Measurements from ENCODE around the gene NOTCH1. TPM values are rescaled to one million over a fixed set of nuclear protein-coding genes. Genes with fewer than 3 reads are reported as not detected.
"Not testable (repeated sequence)": the region's sequence is repeated elsewhere in the genome, so short reads cannot be mapped to it uniquely, and the experiment has no call there.

The NOTCH1 gene
- total RNA-seq, 1 donor from 2014 or later = 67.4 TPM

DNA sequence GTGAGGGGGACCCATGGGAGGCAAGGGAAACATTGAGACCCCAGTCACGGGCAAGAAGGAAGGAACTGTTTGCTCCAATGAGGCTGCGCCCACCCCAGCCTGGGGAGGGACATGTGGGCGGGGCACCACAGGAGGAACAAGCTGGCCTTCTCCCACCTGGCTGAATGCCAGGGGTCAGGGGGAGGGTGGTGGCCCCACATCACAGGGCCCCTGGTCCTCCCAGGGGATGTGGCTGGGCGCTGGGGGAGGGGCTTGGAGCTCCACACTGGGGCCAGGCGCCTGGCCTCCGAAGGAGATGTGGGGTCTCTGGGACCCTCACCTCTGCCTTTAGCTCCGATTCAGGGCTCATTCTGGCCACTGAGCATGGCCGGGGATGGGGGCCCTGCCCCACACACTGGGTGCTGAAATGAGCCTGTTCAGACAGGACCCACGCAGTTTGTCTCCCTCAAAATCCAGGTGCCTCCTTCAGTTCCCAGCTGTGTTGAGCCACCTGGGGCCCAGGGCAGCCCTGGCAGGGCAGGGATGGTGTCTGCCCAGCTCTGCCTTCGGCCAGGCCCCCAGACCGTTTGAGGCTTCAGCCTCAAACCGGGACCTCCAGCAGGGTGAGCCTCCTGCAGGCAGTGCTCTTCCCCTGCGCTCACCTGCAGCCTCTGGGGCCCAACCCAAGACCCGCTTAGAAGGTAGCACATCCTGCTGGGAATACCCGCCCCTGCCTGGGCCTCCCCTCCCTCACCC, 33.2 kb upstream of the NOTCH1 start:
- intact Hi-C loops (cut with micrococcal nuclease) = no loop called here

DNA sequence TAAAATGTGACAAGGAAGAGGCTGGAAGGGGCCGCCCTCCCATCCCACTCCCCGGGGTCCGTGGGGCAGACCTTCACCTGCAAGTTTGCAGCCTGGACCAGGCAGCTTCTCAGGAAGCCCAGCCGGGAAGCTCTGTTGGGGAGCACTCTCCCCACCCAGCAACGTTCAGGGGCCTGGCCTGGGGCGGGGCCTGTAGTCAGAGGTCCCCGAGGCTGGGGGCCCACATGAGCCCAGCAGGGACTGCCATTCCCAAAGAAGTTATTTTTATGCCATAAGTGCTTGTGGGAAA, 32.7 kb upstream of the NOTCH1 start:
- intact Hi-C loops (cut with micrococcal nuclease) = no loop called here

DNA sequence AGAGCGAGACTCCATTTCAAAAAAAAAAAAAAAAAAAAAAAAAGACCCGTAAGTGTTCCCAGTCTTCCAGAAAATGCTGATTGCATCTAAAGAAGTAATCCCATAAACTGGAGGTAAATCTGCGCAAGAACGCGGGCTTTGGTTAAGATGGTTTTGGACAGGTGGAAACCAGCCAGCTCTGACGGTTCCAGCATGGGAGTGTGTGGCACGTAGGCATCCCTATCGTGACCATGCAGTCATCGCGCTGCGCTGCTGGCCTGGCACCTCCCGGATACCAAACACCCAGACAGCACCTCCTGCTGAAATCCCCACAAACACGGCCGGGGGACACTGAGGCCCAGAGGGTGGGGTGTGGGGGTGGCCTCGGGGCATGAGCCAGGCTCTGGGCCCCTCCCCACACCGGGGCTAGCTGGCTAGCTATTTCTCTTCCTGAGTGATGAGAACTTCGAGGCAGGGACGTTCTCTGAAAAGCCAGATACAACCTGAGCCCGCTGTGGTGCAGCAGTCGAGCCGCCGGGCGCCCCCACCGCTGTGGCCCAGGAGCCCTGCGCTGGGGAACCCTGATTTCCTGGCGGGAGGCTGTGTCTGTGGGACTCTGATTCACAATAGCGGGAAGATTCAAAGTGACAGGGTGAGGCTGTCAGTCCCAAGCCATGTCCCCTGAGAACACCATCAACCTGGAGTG, 32.2 kb upstream of the NOTCH1 start:
- intact Hi-C loops (cut with micrococcal nuclease) = no loop called here

DNA sequence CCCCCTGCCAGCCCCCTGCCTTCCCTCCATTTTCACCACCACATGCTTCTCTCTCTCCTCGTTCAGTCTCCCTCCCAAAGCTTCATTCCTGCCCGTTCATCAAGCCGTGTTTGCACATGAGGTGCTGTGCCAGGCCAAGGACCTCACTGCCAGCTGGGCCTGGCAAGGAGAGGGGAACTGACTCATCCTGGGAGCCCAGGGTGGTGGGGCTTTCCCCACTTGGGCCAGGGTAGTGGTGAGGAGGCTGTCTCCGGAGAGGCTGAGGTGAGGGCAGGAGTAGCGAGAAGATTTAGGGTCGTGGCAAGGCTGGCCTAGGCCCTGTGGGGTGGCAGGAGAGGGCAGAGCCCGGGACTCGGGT, 30.4 kb upstream of the NOTCH1 start:
- intact Hi-C loops (cut with micrococcal nuclease) = no loop called here

DNA sequence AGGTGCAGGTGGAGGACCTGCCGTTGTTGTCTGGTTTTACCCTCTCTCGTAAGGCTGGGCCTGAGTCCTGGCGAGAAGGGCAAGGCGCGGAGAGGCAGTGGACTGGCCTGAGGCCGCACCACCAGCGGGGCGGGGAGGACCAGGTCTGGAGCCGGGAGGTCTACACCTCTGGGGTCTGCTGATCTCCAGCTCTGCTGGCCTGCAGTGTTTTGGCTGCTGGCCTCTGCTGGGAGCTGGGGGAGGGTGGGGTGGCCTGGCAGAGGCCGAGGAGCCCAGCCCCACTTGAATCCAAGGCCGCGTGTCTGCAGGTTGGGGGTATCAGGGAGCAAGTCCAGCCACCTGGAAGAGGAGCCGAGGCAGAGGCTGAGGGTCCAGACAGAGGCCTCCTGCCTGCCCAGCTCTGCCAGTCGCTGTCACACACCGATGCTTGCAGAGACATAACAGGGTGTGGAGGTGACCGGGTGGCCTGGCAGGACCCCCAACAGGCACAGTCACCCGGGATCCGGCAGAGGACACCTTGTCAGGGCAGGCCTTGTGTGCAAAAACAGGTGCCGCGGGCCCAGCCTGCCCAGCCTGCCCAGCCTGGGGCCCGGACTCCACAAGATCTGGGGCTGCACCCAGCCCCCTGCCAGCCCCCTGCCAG, 29.9 kb upstream of the NOTCH1 start:
- intact Hi-C loops (cut with micrococcal nuclease) = no loop called here

DNA sequence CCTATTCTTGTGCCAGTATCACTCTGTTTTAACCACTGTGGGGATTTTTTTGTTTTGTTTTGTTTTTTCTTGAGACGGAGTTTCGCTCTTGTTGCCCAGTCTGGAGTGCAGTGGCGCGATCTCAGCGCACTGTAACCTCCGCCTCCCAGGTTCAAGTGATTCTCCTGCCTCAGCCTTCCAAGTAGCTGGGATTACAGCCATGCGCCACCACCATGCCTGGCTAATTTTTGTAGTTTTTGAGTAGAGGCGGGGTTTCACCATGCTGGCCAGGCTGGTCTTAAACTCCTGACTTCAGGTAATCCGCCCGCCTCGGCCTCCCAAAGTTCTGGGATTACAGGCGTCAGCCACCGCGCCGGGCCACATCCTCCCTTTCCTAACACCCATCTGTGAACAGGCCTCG, 28.8 kb upstream of the NOTCH1 start:
- intact Hi-C loops (cut with micrococcal nuclease) = not testable (repeated sequence)

DNA sequence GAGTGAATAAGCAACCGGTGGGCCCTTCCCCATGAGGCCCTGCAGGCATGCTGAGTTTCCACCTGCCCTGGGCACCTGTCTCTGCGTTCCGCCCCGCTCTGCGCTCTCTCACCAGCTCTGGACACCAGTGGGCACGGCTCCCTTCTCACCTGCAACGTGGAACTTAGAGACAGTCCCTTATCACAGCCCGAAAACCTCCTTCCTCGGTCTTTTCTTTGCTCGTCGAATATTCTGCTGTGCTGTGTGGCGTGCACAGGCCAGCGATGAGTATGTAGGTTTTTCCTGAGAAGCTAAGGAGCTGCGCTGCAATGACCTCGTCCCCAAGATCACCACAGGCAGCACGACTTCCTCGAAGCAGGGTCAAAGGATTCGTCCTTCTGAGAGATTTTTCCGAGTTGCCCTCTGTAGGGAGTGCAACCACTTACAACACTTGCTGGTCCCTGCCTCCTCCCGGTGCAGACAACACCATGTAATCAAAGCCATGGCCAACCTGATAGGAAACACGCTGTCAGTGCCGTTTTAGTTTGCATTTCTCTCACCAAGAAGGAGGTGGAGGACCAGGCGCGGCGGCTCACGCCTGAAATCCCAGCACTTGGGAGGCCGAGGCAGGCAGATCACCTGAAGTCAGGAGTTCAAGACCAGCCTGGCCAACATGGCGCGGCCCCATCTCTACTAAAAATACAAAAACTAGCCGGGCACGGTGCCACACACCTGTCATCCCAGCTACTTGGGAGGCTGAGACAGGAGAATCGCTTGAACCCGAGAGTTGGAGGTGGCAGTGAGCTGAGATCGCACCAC, 27.2 kb upstream of the NOTCH1 start:
- intact Hi-C loops (cut with micrococcal nuclease) = no loop called here

DNA sequence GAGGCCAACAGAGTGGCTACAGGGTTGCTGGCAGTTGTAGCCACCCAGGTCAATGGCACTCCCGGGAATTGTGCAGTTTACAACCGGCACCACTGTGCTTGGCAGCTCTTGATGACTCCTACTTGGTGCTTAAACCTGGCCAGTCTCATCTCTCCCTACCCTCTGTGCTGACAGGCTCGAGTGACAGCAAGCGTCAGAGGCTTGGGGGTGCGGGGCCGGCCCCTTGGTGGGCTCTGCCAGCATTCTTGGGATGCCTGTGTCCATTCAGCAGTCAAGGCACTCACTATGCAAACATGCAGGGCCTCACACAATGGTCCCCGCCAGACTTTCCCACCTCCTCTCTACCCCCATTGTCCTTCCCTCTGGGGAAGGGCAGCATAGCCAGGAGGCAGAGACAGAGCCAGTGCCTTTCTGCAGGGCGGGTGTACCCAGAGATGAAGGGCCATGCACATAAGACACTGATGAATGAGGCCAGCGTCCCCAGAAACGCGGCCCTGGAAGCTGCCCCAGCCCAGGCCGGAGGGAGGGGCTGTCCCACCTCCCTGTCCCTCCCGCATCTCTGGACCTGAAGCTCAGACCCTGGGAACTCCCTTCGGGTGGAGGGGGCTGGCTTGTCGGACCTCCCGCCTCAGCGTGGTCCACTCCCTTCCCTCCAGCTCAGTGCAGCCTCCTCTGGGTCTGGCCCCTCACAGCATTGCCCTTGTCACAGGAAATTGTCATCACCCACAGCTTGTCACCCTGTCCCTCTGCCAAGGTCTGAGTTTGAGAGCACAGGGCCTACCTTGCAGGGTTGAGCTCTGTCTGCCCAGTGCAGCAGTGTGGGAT, 26.4 kb upstream of the NOTCH1 start:
- intact Hi-C loops (cut with micrococcal nuclease) = no loop called here

DNA sequence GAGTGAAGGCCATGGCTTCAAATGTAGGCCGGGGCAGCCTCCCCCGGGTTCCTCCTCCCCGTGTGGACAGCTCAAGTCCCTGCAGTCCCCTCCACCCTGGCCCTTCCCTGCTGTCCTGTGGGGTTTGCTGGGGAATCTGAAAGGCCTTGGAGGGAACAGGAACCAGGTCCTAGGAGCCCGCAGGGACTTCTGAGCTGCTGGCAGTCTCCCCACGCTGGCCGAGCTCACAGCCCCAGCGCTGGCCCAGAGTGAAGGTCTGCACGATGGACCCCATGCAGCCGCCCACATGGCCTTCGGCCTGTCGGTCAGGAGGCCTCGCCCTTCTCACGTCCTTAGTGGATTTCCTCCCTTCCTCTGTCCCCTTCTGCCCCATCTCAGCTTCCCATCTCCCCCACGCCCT, 25.7 kb upstream of the NOTCH1 start:
- intact Hi-C loops (cut with micrococcal nuclease) = no loop called here

DNA sequence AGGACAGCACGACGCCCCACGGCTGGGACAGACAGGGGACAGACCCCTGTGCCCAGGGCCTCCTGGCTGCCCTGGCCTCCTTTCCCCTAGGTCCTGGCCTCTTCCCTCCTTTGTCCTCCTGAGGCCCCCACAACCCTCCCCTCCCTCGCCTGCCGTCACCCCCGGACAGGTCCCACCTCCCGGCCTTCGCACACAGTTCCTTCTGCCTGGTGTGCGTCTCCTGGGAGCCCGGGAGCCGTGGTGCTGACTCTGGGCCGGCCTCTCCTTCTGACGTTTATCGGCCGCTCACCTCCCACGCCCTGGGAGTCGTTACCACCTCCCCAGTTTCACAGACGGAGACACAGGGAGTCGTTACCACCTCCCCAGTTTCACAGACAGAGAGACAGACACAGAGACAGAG, 25.1 kb upstream of the NOTCH1 start:
- intact Hi-C loops (cut with micrococcal nuclease) = no loop called here

DNA sequence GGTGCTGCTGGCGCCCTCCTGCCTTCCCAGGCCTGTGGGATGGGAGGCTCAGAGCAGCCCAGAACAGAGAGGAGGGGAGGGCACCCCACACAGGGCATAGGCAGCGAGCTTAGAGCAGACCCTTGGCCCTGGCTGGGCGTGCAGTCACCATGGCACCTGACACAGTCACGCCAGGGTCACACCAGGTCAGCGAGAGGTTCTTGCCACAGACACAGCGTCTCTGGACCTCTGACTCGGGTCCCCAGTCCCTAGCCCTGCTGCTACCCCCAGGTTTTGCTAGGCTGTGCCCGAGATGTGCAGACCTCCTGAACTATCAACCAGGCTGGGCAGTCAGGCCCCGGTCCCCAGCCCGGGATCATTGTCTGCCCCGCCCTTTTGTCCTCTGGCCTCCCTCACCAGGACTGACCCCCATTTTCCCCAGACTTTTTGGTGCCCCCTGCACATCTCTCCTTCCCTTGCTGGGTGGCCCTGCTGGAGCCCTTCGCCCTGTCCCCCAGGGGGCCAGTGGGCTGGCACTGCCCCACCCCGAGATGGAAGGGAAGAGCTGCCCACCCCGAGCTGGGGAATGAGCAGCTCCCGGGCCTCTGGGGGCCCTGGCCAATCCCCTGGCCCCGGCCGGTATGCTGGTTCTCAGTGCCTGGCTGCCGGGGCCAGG, 24.5 kb upstream of the NOTCH1 start:
- intact Hi-C loops (cut with micrococcal nuclease) = no loop called here

DNA sequence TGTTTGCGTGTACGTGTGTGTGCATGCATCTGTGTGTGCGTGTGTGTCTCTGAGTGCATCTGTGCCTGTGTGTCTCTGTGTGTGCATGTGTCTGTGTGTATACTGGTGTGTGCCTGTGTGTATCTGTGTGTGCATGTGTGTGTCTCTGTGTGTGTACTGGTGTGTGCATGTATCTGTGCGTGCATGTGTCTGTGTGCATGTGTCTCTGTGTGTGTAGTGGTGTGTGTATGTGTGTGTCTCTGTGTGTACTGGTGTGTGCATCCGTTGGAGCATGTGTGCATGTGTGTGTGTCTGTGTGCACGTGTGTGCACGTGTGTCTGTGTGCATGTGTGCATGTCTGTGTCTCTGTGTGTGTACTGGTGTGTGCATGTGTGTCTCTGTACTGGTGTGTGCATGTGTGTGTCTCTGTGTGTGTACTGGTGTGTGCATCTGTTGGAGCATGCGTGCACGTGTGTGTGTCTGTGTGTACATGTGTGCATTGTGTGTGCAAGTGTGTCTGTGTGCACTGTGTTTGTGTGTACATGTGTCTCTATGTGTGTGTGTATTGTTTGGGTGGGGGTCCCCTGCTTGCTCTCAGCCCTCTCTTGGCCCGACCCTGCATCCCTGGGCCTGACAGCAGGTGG, 23.8 kb upstream of the NOTCH1 start:
- intact Hi-C loops (cut with micrococcal nuclease) = no loop called here

DNA sequence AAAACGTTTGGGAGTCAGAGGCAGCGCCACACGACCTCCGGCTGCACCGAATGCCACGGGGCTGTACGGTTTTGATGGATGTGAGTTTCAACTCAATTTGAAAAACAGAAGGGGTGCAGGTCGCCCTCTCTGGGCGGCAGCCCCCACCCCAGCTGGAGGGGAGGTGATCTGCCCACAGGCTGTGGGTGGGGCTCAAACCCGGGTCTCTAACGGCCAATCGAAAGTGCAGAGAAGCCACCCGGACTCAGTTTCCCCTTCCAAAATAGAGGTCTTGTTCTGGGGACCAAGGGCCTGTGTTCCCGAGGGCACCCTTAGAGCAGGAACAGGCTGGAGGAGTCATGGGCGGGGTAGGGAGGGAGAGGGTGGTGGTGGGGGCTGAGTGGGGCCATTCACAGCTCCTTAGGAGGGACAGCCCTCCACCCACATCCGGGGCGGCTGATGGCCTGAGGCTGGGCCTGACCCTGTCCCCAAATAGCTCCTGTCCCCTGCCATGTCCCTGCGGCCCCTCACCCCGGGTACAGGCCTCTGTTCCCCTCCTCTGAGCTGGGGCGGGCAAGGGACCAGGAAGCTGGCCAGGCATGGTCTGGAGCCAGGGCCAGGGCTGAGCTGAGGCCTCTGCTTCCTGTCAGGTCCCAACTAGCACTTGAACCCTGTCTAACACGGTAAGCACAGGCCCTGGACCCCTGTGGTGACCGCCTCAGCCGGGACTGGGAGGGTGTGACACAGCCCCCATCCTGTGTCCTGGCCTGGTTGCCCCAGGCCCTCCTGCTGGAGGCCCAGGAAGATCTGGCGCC, 22.6 kb upstream of the NOTCH1 start:
- intact Hi-C loops (cut with micrococcal nuclease) = no loop called here

DNA sequence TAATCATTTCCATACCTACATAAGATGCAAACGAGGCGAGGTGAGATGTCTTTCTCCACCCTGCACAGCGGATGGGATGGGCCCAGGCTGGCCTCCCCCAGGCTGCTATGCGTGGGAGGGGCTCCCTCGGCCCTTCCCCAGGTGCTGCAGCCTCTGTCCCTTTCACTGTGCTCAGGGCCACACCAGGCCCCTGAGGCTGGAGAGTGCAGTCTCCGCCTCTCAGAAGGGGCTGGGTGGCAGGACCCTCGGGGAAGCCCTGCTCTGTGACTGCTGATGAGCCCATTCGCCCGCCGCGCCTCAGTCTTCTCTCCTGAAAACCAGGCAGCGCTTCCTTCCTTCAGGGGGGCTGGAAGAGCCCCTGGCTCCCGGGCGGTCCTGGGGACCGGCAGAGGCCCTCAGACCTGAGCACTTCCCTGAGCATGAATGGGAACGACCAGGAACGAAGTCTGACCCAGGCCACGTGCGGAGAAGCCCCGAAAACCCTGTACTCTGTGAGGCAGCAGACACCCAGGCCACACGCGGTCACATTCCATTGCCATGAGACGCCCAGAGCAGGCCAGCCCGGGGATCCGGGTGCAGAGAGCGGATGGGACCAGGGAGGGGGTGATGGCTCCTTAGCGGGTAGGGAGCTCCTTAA, 21.9 kb upstream of the NOTCH1 start:
- intact Hi-C loops (cut with micrococcal nuclease) = no loop called here

DNA sequence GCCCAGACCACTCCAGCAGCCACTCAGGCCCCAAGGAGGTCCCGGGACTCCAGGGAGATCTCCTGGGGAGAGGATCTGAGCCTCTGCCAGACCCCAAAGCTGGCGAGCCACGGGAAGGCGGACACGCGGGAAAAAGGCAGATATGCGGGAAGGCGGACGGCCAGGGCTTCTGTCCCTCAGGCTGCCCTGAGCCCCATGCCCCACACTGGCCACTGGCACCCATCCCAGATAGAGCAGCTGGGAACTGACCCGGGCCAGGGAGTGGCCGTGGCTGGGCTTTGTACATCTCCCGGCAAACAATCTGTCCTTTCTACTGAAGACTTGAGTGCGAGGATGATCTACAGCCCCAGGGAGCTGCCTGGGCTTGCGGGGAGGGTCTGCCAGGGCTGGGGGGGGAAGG, 21.1 kb upstream of the NOTCH1 start:
- intact Hi-C loops (cut with micrococcal nuclease) = no loop called here

DNA sequence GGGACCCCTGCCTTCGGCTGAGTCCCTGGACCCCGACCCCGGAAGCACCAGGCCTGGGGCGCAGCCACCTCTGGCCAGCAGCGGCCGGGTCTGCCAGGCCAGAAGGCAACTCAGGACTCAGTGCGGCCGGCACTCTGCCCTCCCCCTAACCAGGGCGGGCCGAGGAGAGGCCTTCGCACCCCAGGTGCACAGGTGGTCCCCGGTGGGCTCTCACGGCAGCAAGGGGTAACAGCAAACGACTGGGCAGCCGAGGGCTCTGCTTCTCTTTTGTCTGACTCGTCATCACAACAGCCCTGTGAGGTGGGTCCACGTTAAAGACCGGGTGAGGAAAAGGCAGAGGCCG, 20.7 kb upstream of the NOTCH1 start:
- intact Hi-C loops (cut with micrococcal nuclease) = no loop called here

DNA sequence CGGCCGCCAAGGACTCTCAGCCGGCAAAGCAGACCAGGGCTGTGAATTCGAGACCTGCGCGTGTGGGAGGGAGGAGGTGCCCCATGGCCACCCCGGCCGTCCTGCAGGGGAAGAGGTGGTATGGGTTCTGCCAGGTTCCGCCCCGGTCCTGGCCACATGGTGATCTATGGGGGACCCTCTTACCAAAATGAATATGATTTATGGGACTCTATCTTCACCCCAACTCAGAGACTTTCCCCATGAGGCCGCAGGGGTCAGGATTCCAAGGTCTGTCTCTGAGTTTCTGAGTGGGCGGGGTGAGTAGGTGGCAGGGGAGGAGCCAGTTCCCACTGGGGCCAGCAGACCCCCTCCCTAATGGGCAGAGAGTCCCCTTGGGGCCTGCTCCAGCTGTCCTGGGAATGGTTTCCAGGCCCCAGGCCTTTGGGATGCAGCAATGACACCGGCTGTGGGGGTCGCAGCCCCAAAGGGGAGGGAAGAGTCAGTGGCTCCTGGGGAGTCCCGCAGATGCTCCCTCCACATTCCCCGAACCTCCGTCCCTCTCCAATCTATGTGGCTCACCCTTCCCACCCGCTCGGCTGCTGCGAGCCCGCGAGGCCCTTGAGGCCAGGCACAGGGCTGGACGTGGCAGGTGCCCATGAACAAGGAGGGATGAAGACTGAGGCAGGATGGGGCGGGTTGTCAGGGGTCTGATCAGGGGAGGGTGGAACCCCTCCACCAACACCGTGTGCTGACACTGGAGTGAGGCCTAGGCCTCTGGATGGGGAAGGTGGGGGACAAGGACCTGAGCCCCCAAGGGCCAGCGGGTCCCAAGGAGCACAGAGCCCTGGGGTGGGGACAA, 20.1 kb upstream of the NOTCH1 start:
- intact Hi-C loops (cut with micrococcal nuclease) = no loop called here

DNA sequence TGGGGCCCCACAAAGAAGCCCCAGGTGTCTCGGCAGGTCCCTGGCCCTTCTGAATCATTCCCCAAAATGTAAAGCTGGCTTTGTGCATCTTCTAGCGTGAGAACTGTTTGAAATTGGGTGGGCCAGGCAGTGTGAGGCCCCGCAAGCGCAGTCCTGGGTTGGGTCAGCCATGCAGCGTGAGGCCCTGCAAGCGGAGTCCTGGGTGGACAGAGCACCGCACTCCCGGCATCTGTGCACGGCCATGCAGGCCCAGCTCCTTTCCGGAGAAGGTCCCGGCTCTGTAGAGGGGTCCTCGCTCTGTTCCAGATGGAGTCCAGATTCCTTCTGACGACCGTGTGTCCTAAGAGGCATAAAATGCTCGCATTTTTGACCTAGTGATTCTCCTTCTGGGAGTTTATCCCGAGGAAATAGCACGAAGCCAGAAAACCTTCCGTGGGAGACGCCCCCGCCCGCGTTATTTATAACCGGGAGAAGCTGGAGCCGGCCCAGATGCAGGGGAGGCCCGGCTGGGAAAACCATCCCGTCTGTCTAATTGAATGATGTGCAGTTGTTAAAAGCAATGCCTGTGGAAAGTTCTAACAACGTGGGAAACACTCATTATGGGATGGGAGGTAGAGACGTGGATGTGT, 19.4 kb upstream of the NOTCH1 start:
- intact Hi-C loops (cut with micrococcal nuclease) = no loop called here
